Prostate gland (tissue), 2 donors: ENCODE results near the gene ALDH7A1.

Source experiments
- CTCF ChIP-seq, 4 experiments: fragments of 200-600 bp in 2 of 4; fragments of 450-650 bp in 2 of 4; sonication (generic) in 2 of 4; IDR thresholded peaks; 1 replicate in 3 of 4; 2 replicates in 1 of 4; pipeline ENCODE4 v1.5.1; 2016 to 2019; ENCODE audit warnings: antibody characterized with exemption in 4 of 4, mild to moderate bottlenecking in 2 of 4, moderate library complexity in 2 of 4
- POLR2A ChIP-seq: fragments of 450-650 bp; IDR thresholded peaks from one replicate; pipeline ENCODE4 v1.6.1; 2016; ENCODE audit warnings: antibody characterized with exemption, mild to moderate bottlenecking

- TF ChIP-seq POLR2A (no peak), CTCF (IDR thresholded peaks at IDR 0.05) (no peak)
These were observed 86.6 kb downstream of the ALDH7A1 start for GRCh38 chr5:126508251-126508961.
